Muscle layer of duodenum (tissue), 2 donors: ENCODE data around the gene PADI4.

Experiments
- H3K27ac ChIP-seq: one replicate; pipeline ENCODE4 v1.7.0; 2013; ENCODE audit warnings: mild to moderate bottlenecking, low read length
- H3K27me3 ChIP-seq: one replicate; pipeline ENCODE4 v1.7.0; 2013; ENCODE audit warnings: low read depth, mild to moderate bottlenecking, control low read depth, low read length
- H3K36me3 ChIP-seq, 2 donors: one replicate each; pipeline ENCODE4 v1.7.0; 2013; ENCODE audit warnings: low read length in 2 of 2, control low read depth in 1 of 2, mild to moderate bottlenecking in 1 of 2; ENCODE audit not compliant: insufficient read depth in 2 of 2, control insufficient read depth in 1 of 2
- H3K4me1 ChIP-seq, 2 donors: one replicate each; pipeline ENCODE4 v1.7.0; 2013; ENCODE audit warnings: low read length in 2 of 2, mild to moderate bottlenecking in 2 of 2, control low read depth in 1 of 2, moderate library complexity in 1 of 2; ENCODE audit not compliant: insufficient read depth in 2 of 2, control insufficient read depth in 1 of 2
- H3K4me3 ChIP-seq, 2 donors: one replicate each; pipeline ENCODE4 v1.7.0; 2013; ENCODE audit warnings: low read length in 2 of 2, low read depth in 1 of 2, mild to moderate bottlenecking in 1 of 2
- H3K9me3 ChIP-seq, 2 donors: one replicate each; pipeline ENCODE4 v1.7.0; 2013; ENCODE audit warnings: low read length in 2 of 2, control low read depth in 1 of 2, mild to moderate bottlenecking in 1 of 2; ENCODE audit not compliant: control insufficient read depth in 1 of 2
- donor health status: healthy.

The PADI4 gene

GRCh38 chr1:17287130-17287776 is 20.7 kb upstream of the PADI4 start:
- Histone ChIP-seq H3K36me3 (no peaks in the 10 kb centered on the region), H3K4me3 (no peak overlapping the region), H3K4me1 (no peaks in the 10 kb centered on the region), H3K9me3 (no peaks in the 10 kb centered on the region), H3K27me3 (no peaks in the 10 kb centered on the region), H3K27ac (no peak overlapping the region)

- Histone ChIP-seq H3K27ac (no peak overlapping the region), H3K9me3 (no peaks in the 10 kb centered on the region), H3K27me3 (no peaks in the 10 kb centered on the region), H3K4me3 (no peak overlapping the region), H3K4me1 (no peaks in the 10 kb centered on the region), H3K36me3 (no peaks in the 10 kb centered on the region)
Measured at GRCh38 chr1:17289721-17290120, 18.3 kb upstream of the PADI4 start.

- no peaks in the 10 kb centered on the region for H3K36me3 ChIP-seq
- no peak overlapping the region for H3K4me3 ChIP-seq
- H3K27ac ChIP-seq: no peak overlapping the region
- H3K9me3 ChIP-seq: no peaks in the 10 kb centered on the region
- H3K27me3 ChIP-seq: no peaks in the 10 kb centered on the region
- H3K4me1 ChIP-seq: no peaks in the 10 kb centered on the region
Measured at GRCh38 chr1:17290553-17290952, 17.4 kb upstream of the PADI4 start.

GRCh38 chr1:17292299-17293160 is 15.5 kb upstream of the PADI4 start:
- no peak overlapping the region for H3K4me3 ChIP-seq
- H3K9me3 ChIP-seq: peaks cover 0 to 3% of the 10 kb centered on the region in 2 donors
- no peaks in the 10 kb centered on the region for H3K27me3 ChIP-seq
- no peak overlapping the region for H3K27ac ChIP-seq
- no peaks in the 10 kb centered on the region for H3K36me3 ChIP-seq
- no peaks in the 10 kb centered on the region for H3K4me1 ChIP-seq

DNA sequence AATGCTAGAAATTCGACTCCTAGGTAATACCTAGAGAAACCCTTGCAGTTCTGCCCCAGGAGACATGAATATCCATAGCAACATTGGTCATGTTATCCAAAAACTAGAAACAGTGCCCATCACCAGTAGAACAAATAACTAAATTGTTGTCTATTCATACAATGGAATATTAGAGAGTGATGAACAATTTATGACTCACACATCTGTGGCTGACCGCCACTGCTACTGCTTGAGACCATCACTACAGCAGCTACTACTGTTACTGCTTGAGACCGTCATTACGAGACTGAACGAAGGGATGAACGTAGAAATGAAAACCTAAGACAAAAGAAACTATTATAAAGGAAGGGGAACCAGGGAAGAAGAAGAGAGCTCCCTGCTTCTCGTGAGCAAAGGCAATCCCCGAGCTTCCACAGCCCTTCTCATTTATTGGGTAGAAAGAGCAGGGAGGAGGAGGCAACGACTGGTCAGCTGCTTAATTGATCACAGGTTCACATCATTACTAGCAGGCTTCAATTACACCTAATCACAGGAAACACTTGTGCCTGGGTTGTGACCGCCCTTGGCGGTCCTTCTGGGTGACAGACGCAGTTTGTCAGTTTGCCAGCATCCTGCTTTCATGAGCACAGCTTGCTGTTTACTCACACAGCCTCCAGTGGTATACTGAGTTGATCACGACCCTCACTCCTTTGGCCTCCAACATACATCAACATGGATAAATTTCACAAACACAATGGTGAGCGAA is 14.1 kb upstream of the PADI4 start:
- Histone ChIP-seq H3K4me3 (no peak overlapping the region), H3K27ac (no peak overlapping the region)

DNA sequence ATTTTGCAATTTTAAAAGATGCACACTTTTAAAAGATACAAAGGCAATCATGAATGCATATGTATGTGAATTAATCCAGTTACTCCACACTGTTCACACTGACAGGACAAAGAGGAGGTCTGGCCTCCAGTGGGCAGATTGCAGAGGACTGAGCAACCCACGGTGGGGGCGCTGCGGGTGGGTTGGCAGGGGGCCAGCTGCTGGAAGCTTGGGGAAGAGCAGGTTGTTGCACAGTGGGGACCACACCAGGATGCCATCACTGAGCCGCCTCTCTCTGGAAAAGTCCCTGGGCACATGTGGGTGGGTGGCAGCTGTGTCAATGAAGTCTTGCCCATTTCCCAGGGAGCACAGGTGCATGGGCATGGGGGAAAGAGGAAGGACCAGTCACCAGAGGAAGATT is 12.7 kb upstream of the PADI4 start:
- Histone ChIP-seq H3K36me3 (no peaks in the 10 kb centered on the region), H3K27me3 (no peaks in the 10 kb centered on the region), H3K9me3 (peaks cover 0 to 3% of the 10 kb centered on the region in 2 donors), H3K4me3 (no peak overlapping the region), H3K4me1 (no peaks in the 10 kb centered on the region), H3K27ac (no peak overlapping the region)

More for the DNA sequence above, 14.1 kb upstream of the PADI4 start:
- H3K27me3 ChIP-seq: no peaks in the 10 kb centered on the region
- H3K4me1 ChIP-seq: no peaks in the 10 kb centered on the region
- peaks cover 0 to 3% of the 10 kb centered on the region in 2 donors for H3K9me3 ChIP-seq
- no peaks in the 10 kb centered on the region for H3K36me3 ChIP-seq

DNA sequence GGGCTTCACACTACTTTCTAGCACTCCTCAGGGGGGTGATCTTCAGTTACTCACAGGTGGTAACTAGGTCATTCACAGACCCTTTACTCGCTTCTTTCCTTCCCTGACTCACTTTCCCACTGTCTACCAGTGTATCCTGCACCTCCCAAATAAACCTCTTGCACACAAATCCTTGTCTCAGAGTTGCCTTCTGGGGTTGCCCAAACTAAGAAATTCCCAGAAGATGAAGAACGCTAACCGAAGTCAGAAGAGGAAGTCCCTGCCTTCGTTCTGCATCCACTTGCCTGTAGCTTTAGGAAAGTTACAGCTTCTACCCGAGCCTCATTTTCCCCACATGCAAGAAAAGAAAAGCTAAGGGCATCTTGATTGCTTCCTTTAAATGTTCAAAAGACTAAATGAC is 11.9 kb upstream of the PADI4 start:
- H3K36me3 ChIP-seq: no peaks in the 10 kb centered on the region
- no peak overlapping the region for H3K4me3 ChIP-seq
- no peaks in the 10 kb centered on the region for H3K4me1 ChIP-seq

DNA sequence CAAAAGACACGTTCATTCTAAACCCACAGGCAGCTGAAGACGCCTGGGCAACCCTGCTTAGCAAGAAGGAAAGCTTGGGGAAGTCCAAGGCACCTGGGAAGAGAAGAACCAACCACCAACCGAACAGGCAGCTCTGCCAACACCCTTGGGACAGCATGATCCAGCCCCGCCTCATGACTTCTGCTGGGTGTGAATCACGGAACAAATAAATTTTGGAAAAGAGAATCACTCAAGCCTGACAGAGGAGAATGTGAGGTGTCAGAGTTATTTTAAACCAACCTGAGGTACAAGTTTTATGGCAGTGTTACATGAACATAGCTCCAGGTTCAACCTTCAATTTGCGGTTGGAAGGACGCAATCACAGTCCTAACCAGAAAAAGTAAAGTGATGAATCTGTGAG is 10.0 kb upstream of the PADI4 start:
- H3K4me1 ChIP-seq: no peaks in the 10 kb centered on the region
- H3K27ac ChIP-seq: no peak overlapping the region
- no peak overlapping the region for H3K4me3 ChIP-seq
- H3K27me3 ChIP-seq: no peaks in the 10 kb centered on the region
- no peaks in the 10 kb centered on the region for H3K36me3 ChIP-seq
- H3K9me3 ChIP-seq: peaks cover 0 to 19% of the 10 kb centered on the region in 2 donors

More for the DNA sequence above, 11.9 kb upstream of the PADI4 start:
- H3K27me3 ChIP-seq: no peaks in the 10 kb centered on the region
- H3K9me3 ChIP-seq: peaks cover 0 to 4% of the 10 kb centered on the region in 2 donors
- H3K27ac ChIP-seq: no peak overlapping the region

DNA sequence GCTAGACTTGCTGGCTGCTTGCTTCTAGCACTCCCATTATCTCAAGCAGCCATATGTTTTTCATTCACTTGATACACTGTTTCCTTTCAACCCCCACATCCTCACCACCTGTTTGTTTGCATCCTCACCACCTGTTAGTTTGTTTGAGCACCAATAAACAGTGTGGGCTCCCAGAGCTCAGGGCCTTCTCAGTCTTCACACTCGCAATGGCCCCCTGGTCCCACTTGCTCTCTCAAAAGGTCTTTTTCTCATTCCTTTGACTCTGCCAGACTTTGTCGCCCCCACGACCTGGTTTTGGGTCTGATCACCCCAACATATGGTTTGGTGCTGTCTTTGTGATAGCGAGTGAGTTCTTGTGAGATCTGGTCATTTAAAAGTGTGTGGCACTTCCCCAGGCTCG is 6.2 kb upstream of the PADI4 start:
- Histone ChIP-seq H3K27ac (no peak overlapping the region), H3K9me3 (peaks cover 0 to 16% of the 10 kb centered on the region in 2 donors), H3K4me3 (no peak overlapping the region), H3K4me1 (no peaks in the 10 kb centered on the region), H3K27me3 (no peaks in the 10 kb centered on the region), H3K36me3 (no peaks in the 10 kb centered on the region)

DNA sequence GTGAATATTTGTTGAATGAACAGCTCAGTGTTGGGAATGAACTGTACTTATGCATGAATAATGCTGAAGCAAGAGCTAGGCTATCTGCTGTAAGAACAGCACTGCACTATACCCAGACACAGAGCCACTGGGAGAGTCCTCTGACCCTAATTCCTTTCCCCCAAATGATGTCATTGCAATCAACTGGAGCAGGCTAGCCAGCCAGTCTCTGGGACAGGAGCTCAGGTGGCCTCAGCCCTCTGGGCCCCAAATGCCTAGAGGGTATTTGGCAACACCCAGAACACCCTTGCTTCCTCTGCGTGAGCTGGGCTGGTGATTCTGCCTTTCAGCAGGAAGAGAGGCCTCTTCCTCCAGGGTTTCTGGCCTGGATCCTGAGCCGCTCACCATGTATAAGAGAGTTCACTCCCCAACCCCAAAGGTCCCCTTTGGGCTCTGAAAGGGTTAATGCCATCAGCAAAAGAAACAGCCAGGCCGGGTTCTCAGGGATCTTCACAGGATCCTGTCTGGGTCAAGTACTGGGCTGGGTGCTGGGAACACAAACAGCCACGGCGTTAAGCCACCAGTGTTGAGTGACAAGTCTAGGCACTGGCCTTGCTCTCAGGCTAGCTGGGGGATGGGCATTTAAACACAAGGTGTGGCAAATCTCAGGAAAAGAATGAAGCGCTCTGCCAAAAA is 3.7 kb upstream of the PADI4 start:
- Histone ChIP-seq H3K27me3 (peaks cover 7% of the 10 kb centered on the region), H3K4me1 (no peaks in the 10 kb centered on the region), H3K9me3 (peaks cover 0 to 16% of the 10 kb centered on the region in 2 donors), H3K4me3 (no peak overlapping the region), H3K36me3 (no peaks in the 10 kb centered on the region), H3K27ac (no peak overlapping the region)

DNA sequence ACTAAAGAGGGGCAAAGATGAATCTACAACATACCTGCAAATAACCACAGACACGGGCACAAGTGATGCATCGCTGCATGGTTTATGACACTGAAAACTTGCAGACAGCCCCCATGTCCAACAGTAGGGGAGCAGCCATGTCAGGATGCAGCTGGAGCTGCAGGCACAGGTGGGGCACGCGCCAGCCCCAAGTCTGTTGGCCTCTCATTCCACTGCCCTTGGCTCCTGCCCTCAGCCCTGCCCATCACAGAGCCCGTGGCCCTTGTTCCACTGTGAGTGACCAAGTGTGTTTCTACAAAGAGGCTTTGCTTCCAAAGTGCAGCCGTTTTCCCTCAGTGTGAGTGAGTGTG is 3.2 kb upstream of the PADI4 start:
- no peak overlapping the region for H3K27ac ChIP-seq
- no peak overlapping the region for H3K4me3 ChIP-seq
- H3K9me3 ChIP-seq: peaks cover 0 to 16% of the 10 kb centered on the region in 2 donors
- H3K27me3 ChIP-seq: peaks cover 7% of the 10 kb centered on the region
- H3K36me3 ChIP-seq: no peaks in the 10 kb centered on the region
- no peaks in the 10 kb centered on the region for H3K4me1 ChIP-seq
